HL-60 (cell line): Measurements from ENCODE around the gene DAB2IP.

Source experiments
- TF ChIP-seq, protein P1 (sequence below): IDR thresholded peaks from one replicate; pipeline ENCODE4 v1.5.1; 2011; ENCODE audit warnings: low read length, control low read depth, inconsistent platforms; ENCODE audit not compliant: insufficient read depth
- TF ChIP-seq, protein P2 (sequence below): IDR thresholded peaks from 2 replicates; pipeline ENCODE4 v1.6.1; 2012; ENCODE audit warnings: low read depth; ENCODE audit not compliant: insufficient replicate concordance

DNA sequence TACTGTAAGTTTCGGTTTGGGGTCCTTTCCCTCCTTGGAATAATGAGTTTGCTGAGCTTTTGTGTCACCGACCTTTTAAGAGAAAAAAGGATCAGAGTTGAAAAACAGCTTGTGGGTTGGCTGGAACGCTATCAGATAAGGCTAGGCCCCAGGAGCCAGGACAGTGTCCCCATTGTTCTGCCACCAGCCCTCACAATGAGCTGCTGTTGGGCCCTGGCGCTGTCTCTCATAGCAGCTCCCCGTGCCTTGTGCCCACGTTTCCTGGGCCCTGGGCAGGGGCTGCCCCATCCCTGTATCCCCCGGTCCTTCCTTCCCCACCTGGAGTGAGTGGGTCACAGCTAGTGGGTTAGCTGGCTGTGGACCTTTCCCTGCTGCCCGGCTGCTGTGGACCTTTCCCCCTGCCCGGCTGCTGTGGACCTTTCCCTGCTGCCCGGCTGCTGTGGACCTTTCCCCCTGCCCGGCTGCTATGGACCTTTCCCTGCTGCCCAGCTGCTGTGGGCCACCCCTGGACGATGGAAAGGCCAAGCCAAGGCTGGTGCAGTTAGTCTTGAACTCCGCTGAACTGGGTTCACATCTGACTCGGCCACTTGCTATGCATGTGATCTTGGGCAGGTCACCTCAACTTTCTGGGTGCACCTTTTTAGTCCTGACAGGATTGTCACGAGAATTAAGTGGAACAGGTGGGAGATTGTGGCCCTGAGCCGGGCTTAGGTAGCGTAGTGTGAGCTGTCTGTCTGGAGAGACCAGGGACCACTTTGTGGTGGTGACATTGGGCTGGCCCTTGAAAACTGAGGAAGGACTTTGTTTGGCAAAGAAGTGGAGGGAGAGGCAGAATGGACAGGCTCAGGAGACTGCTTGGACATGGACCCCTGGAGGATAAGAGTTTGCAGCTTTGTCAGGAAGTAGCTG lies 99.5 kb downstream of the DAB2IP start:
- TF ChIP-seq, protein P1, sequence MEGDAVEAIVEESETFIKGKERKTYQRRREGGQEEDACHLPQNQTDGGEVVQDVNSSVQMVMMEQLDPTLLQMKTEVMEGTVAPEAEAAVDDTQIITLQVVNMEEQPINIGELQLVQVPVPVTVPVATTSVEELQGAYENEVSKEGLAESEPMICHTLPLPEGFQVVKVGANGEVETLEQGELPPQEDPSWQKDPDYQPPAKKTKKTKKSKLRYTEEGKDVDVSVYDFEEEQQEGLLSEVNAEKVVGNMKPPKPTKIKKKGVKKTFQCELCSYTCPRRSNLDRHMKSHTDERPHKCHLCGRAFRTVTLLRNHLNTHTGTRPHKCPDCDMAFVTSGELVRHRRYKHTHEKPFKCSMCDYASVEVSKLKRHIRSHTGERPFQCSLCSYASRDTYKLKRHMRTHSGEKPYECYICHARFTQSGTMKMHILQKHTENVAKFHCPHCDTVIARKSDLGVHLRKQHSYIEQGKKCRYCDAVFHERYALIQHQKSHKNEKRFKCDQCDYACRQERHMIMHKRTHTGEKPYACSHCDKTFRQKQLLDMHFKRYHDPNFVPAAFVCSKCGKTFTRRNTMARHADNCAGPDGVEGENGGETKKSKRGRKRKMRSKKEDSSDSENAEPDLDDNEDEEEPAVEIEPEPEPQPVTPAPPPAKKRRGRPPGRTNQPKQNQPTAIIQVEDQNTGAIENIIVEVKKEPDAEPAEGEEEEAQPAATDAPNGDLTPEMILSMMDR: no peak
- TF ChIP-seq, protein P2, sequence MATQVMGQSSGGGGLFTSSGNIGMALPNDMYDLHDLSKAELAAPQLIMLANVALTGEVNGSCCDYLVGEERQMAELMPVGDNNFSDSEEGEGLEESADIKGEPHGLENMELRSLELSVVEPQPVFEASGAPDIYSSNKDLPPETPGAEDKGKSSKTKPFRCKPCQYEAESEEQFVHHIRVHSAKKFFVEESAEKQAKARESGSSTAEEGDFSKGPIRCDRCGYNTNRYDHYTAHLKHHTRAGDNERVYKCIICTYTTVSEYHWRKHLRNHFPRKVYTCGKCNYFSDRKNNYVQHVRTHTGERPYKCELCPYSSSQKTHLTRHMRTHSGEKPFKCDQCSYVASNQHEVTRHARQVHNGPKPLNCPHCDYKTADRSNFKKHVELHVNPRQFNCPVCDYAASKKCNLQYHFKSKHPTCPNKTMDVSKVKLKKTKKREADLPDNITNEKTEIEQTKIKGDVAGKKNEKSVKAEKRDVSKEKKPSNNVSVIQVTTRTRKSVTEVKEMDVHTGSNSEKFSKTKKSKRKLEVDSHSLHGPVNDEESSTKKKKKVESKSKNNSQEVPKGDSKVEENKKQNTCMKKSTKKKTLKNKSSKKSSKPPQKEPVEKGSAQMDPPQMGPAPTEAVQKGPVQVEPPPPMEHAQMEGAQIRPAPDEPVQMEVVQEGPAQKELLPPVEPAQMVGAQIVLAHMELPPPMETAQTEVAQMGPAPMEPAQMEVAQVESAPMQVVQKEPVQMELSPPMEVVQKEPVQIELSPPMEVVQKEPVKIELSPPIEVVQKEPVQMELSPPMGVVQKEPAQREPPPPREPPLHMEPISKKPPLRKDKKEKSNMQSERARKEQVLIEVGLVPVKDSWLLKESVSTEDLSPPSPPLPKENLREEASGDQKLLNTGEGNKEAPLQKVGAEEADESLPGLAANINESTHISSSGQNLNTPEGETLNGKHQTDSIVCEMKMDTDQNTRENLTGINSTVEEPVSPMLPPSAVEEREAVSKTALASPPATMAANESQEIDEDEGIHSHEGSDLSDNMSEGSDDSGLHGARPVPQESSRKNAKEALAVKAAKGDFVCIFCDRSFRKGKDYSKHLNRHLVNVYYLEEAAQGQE: no peak
